Measurements from ENCODE around the gene PCDHB15.

- TF ChIP-seq CTCF (IDR thresholded peaks at IDR 0.05; ENCODE audit: low read depth, low read length) (no peak; the same call in 1 of the 2 replicates), EZH2phosphoT487 (IDR thresholded peaks at IDR 0.05; ENCODE audit: low read depth) (no peak)
Observed at GRCh38 chr5:141234109-141234667, 11.0 kb upstream of the PCDHB15 start.

Measured in OCI-LY3 (cell line).